Non-pigmented ciliary epithelial cell (primary cell): ENCODE data around the gene DBNDD2.

ENCODE experiments used
- DNase-seq: peaks from one replicate; pipeline ENCODE4 v3.0.0-alpha.2; 2010; ENCODE audit warnings: low read depth

Gene DBNDD2

GRCh38 chr20:45416917-45417316 lies 8.8 kb downstream of the DBNDD2 start:
- no peak for DNase-seq

- DNase-seq = peak; percentile 84
Observed at GRCh38 chr20:45419188-45420091, 11.4 kb downstream of the DBNDD2 start.

- no peak for DNase-seq
Observed at GRCh38 chr20:45420125-45420524, 12.0 kb downstream of the DBNDD2 start.

GRCh38 chr20:45423700-45424099 lies 15.6 kb downstream of the DBNDD2 start:
- no peak for DNase-seq

- DNase-seq = no peak
Observed at GRCh38 chr20:45425561-45425960, 17.5 kb downstream of the DBNDD2 start.

GRCh38 chr20:45426320-45427016 lies 18.4 kb downstream of the DBNDD2 start:
- DNase-seq = no peak

- no peak for DNase-seq
Observed at GRCh38 chr20:45427236-45428149, 19.4 kb downstream of the DBNDD2 start.

- no peak for DNase-seq
Observed at GRCh38 chr20:45429618-45430017, 21.5 kb downstream of the DBNDD2 start.

GRCh38 chr20:45432294-45432693 lies 24.2 kb downstream of the DBNDD2 start:
- no peak for DNase-seq

GRCh38 chr20:45433316-45433715 lies 25.2 kb downstream of the DBNDD2 start:
- no peak for DNase-seq

- no peak for DNase-seq
Observed at GRCh38 chr20:45433976-45434375, 25.9 kb downstream of the DBNDD2 start.

- DNase-seq = no peak
Observed at GRCh38 chr20:45436732-45437485, 28.8 kb downstream of the DBNDD2 start.

GRCh38 chr20:45440424-45440823 lies 32.3 kb downstream of the DBNDD2 start:
- no peak for DNase-seq

- no peak for DNase-seq
Observed at GRCh38 chr20:45440891-45441685, 33.0 kb downstream of the DBNDD2 start.

GRCh38 chr20:45441746-45442145 lies 33.7 kb downstream of the DBNDD2 start:
- DNase-seq = no peak

- no peak for DNase-seq
Observed at GRCh38 chr20:45444050-45444449, 36.0 kb downstream of the DBNDD2 start.

GRCh38 chr20:45445805-45446562 lies 37.9 kb downstream of the DBNDD2 start:
- DNase-seq = no peak

- no peak for DNase-seq
Observed at GRCh38 chr20:45448270-45448669, 40.2 kb downstream of the DBNDD2 start.

GRCh38 chr20:45449528-45449927 lies 41.4 kb downstream of the DBNDD2 start:
- DNase-seq = no peak
